HepG2 (cell line): Measurements from ENCODE around the gene OLFM2. TPM values are rescaled to one million over a fixed set of nuclear protein-coding genes. Genes with fewer than 3 reads are reported as not detected.

ENCODE experiments used
- ATAC-seq: fragments of 200-7000 bp; cut with Tn5 transposase; 3 replicates; pipeline ENCODE4 v1.9.1; 2020; ENCODE audit warnings: mild to moderate bottlenecking, moderate library complexity
- BruUV-seq: library from RNA; stranded (reverse); fragments of 400-500 nt; replicated peaks from 2 replicates; lab custom pipeline; 2021; lab: Mats Ljungman, UMichigan
- CTCF ChIA-PET: fragments of 300-600 bp; formaldehyde crosslinking; extraction: SDS; loops from one replicate; lab custom pipeline; 2021; ENCODE audit warnings: low total read pairs, inconsistent platforms, low intra/inter-chr PET ratio; lab: Yijun Ruan, JAX
- POLR2A ChIA-PET: fragments of 350-600 bp; sonication (Branson Sonifier 250); formaldehyde crosslinking; loops from one replicate; lab custom pipeline; 2020; ENCODE audit warnings: antibody characterized with exemption, inconsistent platforms; lab: Yijun Ruan, JAX
- DNase-seq: peaks from one replicate; pipeline ENCODE4 v3.0.0-alpha.2; 2015; ENCODE audit warnings: low spot score
- FAIRE-seq: peaks from 3 replicates; lab custom pipeline; 2011; peaks lifted over from hg19 to GRCh38; lab: Jason Lieb, UNC
- H2AFZ ChIP-seq: one replicate; pipeline ENCODE4 v1.6.1; 2011; ENCODE audit warnings: low read length, inconsistent platforms
- H3K27ac ChIP-seq: fragments of 300-600 bp; 3 replicates; pipeline ENCODE4 v1.8.0; 2011; ENCODE audit warnings: mixed run types, mild to moderate bottlenecking, mixed read lengths, low read length, inconsistent platforms; ENCODE audit not compliant: insufficient read depth; ENCODE audit errors: extremely low read length
- H3K27me3 ChIP-seq, 2 experiments: fragments of 200-600 bp in 1 of 2; 2 replicates in 1 of 2; 3 replicates in 1 of 2; pipeline versions ENCODE4 v1.6.0 to v1.8.0; 2011; ENCODE audit warnings: low read length in 2 of 2, mild to moderate bottlenecking in 2 of 2, moderate library complexity in 2 of 2, inconsistent platforms in 1 of 2; ENCODE audit not compliant: insufficient read depth in 2 of 2, control insufficient read depth in 1 of 2
- H3K36me3 ChIP-seq, 2 experiments: fragments of 200-600 bp in 1 of 2; replicated peaks in 1 of 2; 2 replicates in 1 of 2; 3 replicates in 1 of 2; pipeline versions ENCODE4 v1.5.1 to v1.8.0; 2011; ENCODE audit warnings: low read length in 2 of 2, inconsistent platforms in 1 of 2; ENCODE audit not compliant: insufficient read depth in 2 of 2, control insufficient read depth in 1 of 2
- H3K4me1 ChIP-seq: 2 replicates; pipeline ENCODE4 v1.5.1; 2012; ENCODE audit warnings: low read length, inconsistent platforms; ENCODE audit not compliant: insufficient read depth
- H3K4me2 ChIP-seq: 2 replicates; pipeline ENCODE4 v1.6.0; 2011; ENCODE audit warnings: low read depth, low read length, inconsistent platforms
- H3K4me3 ChIP-seq, 3 experiments: fragments of 200-600 bp in 1 of 3; sonication (generic), shearing (Covaris generic) in 1 of 3; replicated peaks in 1 of 3; 2 replicates each; pipeline ENCODE4 v1.5.1; 2011 to 2016; ENCODE audit warnings: low read length in 3 of 3, inconsistent platforms in 2 of 3, low read depth in 2 of 3, mild to moderate bottlenecking in 2 of 3, control low read depth in 1 of 3, mixed read lengths in 1 of 3; ENCODE audit not compliant: insufficient read depth in 1 of 3
- H3K79me2 ChIP-seq: one replicate; pipeline ENCODE4 v1.6.1; 2011; ENCODE audit warnings: low read length, inconsistent platforms; ENCODE audit not compliant: insufficient read depth
- H3K9ac ChIP-seq: 2 replicates; pipeline ENCODE4 v1.6.0; 2011; ENCODE audit warnings: mild to moderate bottlenecking, low read depth, low read length, inconsistent platforms; ENCODE audit not compliant: insufficient read depth
- H3K9me3 ChIP-seq: 2 replicates; pipeline ENCODE4 v1.5.1; 2012; ENCODE audit warnings: mild to moderate bottlenecking, low read length
- H4K20me1 ChIP-seq: 2 replicates; pipeline ENCODE4 v1.6.0; 2011; ENCODE audit warnings: inconsistent platforms, mild to moderate bottlenecking, low read length, moderate library complexity; ENCODE audit not compliant: insufficient read depth
- CBX5 ChIP-seq: sonication (generic); formaldehyde crosslinking; IDR thresholded peaks from 2 replicates; pipeline ENCODE4 v1.4.0; 2020; ENCODE audit warnings: missing genetic modification reagents, borderline replicate concordance
- PLRG1 ChIP-seq: fragments of 450-650 bp; conservative IDR thresholded peaks from 2 replicates; pipeline ENCODE4 v1.6.1; 2016
- ZNF101 ChIP-seq: sonication (generic); formaldehyde crosslinking; IDR thresholded peaks from 2 replicates; pipeline ENCODE4 v1.4.0; 2020; ENCODE audit warnings: mild to moderate bottlenecking, low read depth, missing genetic modification reagents, borderline replicate concordance
- ZNF296 ChIP-seq: sonication (generic); formaldehyde crosslinking; conservative IDR thresholded peaks from 2 replicates; pipeline ENCODE4 v1.5.0; 2020; ENCODE audit warnings: mild to moderate bottlenecking, missing genetic modification reagents
- ZNF501 ChIP-seq: sonication (generic); formaldehyde crosslinking; IDR thresholded peaks from 2 replicates; pipeline ENCODE4 v1.5.1; 2020; ENCODE audit warnings: mild to moderate bottlenecking, moderate library complexity, missing genetic modification reagents
- ZNF775 ChIP-seq: sonication (generic); formaldehyde crosslinking; IDR thresholded peaks from 2 replicates; pipeline ENCODE4 v1.4.0; 2020; ENCODE audit warnings: missing genetic modification reagents, mild to moderate bottlenecking, moderate library complexity, borderline replicate concordance
- WGBS: methylation state at CpG from one replicate; pipeline ENCODE4 v1.1.6; 2017; ENCODE audit warnings: low lambda C conversion rate; 5-methylcytosine and 5-hydroxymethylcytosine counted together
- in situ Hi-C: cut with HindIII; loops from 2 replicates; pipeline ENCODE4 v1.10.0; 2017; ENCODE audit warnings: low pct_unique_long_range_greater_than_20kb; ENCODE audit not compliant: extremely low pct_ligation_motif_present
- intact Hi-C: fragments of 100-400 bp; cut with micrococcal nuclease; formaldehyde crosslinking; loops from one replicate; pipeline ENCODE4 v1.10.0; 2022; ENCODE audit not compliant: unreplicated experiment
- polyA plus RNA-seq, 8 experiments: library from polyadenylated mRNA; depleted of rRNA in 3 of 8; stranded (reverse) in 7 of 8; unstranded in 1 of 8; fragments of >200 nt; fragmentation: Illumina TruSeq in 4 of 8; extraction: Trizol in 4 of 8; gene quantifications; 2 replicates each; pipeline versions ENCODE4 v1.2.1 to v1.2.3, GENCODE V29; 2011 to 2016; ENCODE audit warnings: low read depth in 4 of 8, missing spikeins in 1 of 8, mixed read lengths in 1 of 8; ENCODE audit not compliant: insufficient read depth in 1 of 8
- total RNA-seq, 5 experiments: library from RNA; depleted of rRNA; stranded (reverse); fragments of >200 nt; fragmentation: Illumina TruSeq; extraction: Trizol; gene quantifications; 2 replicates each; pipeline ENCODE4 v1.2.3, GENCODE V29; 2016; ENCODE audit warnings: low read depth in 1 of 5
- TF ChIP-seq, protein P1 (sequence below): sonication (generic); formaldehyde crosslinking; IDR thresholded peaks from 2 replicates; pipeline ENCODE4 v1.5.0; 2020; ENCODE audit warnings: missing genetic modification reagents

The OLFM2 gene
- total and polyA plus RNA-seq, 2 of the 13 experiments (the other 11 are each of a cell fraction or from before 2014, with no cell fraction given), result 0.20 to 0.51 TPM

DNA sequence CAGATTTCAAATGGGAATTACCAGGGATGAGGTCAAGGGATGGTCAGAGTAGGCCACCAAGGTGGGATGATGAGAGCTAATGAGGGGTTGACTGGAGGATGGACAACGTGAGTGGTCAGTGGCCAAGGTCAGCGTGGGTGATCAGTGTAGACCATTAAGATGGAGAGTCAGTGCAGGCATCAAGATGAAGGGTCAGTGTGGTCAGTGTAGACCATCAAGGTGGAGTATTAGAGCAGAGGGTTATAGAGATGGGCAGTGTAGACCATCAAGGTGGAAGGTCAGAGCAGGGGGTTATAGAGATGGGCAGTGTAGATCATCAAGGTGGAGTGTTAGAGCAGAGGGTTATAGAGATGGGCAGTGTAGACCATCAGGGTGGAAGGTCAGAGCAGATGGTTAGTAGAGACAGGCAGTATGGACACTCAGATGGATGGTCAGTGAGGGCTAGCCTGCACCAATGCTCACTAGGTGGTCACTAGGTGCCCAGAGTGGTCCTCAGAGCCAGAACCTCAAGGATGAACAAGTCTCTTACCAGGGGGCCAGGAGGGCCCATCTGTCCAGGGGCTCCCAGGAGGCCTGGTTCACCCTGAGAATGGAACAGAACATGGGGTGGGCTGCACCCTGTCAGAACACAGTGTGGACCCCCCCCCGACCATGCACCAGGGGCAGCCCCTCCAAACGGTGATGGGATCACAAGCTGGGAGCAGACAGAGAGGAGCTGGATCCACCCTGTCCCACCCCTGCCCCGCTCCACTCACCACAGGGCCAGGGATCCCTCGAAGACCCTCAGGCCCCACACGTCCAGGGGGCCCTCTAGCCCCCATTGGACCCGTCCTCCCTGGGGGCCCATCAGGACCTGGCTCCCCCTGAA is 32.7 kb upstream of the OLFM2 start:
- Histone ChIP-seq H3K27me3 (peaks cover 2 to 17% of the 10 kb centered on the region in 2 experiments; a peak in 3 of 5 replicates), H3K4me2 (no peak overlapping the region), H3K4me1 (no peaks in the 10 kb centered on the region), H3K9me3 (no peaks in the 10 kb centered on the region), H3K9ac (no peak overlapping the region), H3K4me3 (no peak overlapping the region), H3K36me3 (no peaks in the 10 kb centered on the region), H3K79me2 (no peaks in the 10 kb centered on the region), H3K27ac (no peak overlapping the region), H4K20me1 (peaks cover 3% of the 10 kb centered on the region; the same call in 1 of the 2 replicates), H2AFZ (no peak overlapping the region)
- no peak for DNase-seq
- TF ChIP-seq PLRG1 (no peak), ZNF501 (CRISPR knock-in tag) (no peak), ZNF101 (no peak), ZNF296 (no peak), ZNF775 (CRISPR knock-in tag) (no peak), CBX5 (no peak)
- TF ChIP-seq, protein P1, sequence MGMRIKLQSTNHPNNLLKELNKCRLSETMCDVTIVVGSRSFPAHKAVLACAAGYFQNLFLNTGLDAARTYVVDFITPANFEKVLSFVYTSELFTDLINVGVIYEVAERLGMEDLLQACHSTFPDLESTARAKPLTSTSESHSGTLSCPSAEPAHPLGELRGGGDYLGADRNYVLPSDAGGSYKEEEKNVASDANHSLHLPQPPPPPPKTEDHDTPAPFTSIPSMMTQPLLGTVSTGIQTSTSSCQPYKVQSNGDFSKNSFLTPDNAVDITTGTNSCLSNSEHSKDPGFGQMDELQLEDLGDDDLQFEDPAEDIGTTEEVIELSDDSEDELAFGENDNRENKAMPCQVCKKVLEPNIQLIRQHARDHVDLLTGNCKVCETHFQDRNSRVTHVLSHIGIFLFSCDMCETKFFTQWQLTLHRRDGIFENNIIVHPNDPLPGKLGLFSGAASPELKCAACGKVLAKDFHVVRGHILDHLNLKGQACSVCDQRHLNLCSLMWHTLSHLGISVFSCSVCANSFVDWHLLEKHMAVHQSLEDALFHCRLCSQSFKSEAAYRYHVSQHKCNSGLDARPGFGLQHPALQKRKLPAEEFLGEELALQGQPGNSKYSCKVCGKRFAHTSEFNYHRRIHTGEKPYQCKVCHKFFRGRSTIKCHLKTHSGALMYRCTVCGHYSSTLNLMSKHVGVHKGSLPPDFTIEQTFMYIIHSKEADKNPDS, result no peak
- ChIA-PET CTCF (no interaction called here), POLR2A (no interaction called here)
- in situ Hi-C loops (no loop called here), intact Hi-C loops (no loop called here)
- no peak for FAIRE-seq
- no peak for ATAC-seq
- 8% methylated on average over 6 of the region's 8 CpGs for WGBS
- BruUV-seq, result no TSS peak
